NB4 (cell line): ENCODE measurements around the gene FTCD.

ENCODE experiments used
- CTCF ChIP-seq: IDR thresholded peaks from one replicate; pipeline ENCODE4 v1.5.1; 2012; ENCODE audit warnings: low read depth, low read length
- MAX ChIP-seq: IDR thresholded peaks from 2 replicates; pipeline ENCODE4 v1.6.1; 2011; ENCODE audit warnings: low read depth, low read length
- POLR2A ChIP-seq: IDR thresholded peaks from 2 replicates; pipeline ENCODE4 v1.6.1; 2011; ENCODE audit warnings: mild to moderate bottlenecking; ENCODE audit not compliant: insufficient read length; ENCODE audit errors: extremely low read depth

- TF ChIP-seq CTCF (no peak), POLR2A (no peak), MAX (no peak)
Observed at GRCh38 chr21:46168238-46168637, 12.9 kb upstream of the FTCD start.
